Dendritic cell treated with granulocyte-macrophage colony-stimulating factor and Interleukin-4, amounts not matched to agents 40 ng/mL and 50 ng/mL, for 4 days (primary cell): ENCODE measurements around the gene SMARCC2.
"Not testable (repeated sequence)": the region's sequence is repeated elsewhere in the genome, so short reads cannot be mapped to it uniquely, and the experiment has no call there.

Experiments used
- H3K27ac Mint-ChIP-seq: one replicate; pipeline ENCODE4 v1.8.0; 2022; ENCODE audit warnings: mild to moderate bottlenecking, mixed read lengths
- H3K27me3 Mint-ChIP-seq: one replicate; pipeline ENCODE4 v1.8.0; 2022; ENCODE audit warnings: mild to moderate bottlenecking, mixed read lengths
- H3K36me3 Mint-ChIP-seq: one replicate; pipeline ENCODE4 v1.8.0; 2022; ENCODE audit warnings: low read depth, mixed read lengths
- H3K4me1 Mint-ChIP-seq: one replicate; pipeline ENCODE4 v1.8.0; 2022; ENCODE audit warnings: low read depth, mixed read lengths
- H3K4me3 Mint-ChIP-seq: one replicate; pipeline ENCODE4 v1.8.0; 2022; ENCODE audit warnings: mild to moderate bottlenecking, moderate library complexity, mixed read lengths
- H3K9me3 Mint-ChIP-seq: one replicate; pipeline ENCODE4 v1.8.0; 2022; ENCODE audit warnings: mixed read lengths
- intact Hi-C: fragments of 100-400 bp; cut with micrococcal nuclease; formaldehyde crosslinking; loops from one replicate; pipeline ENCODE4 v1.15.0; 2022

The SMARCC2 gene

DNA sequence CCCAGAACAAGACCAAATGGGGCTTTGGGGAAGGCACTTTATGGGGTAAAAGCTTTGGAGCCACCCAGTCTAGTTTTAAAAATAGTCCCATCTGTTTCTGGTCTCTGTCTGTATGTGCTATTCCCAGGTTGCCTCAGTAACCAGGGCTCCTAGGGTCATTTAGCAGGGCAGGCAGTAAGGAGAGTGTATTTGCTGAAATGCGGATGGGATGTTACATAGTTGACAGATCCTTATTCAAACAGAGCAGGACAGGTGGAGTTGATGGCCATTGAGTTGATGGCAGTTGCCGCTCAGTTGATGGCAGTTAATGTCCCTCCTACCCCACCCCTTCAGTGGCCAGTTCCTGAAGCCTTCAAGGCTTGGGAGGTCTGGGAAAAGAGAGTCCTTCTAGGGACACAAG is 66.6 kb downstream of the SMARCC2 start:
- no peak overlapping the region for H3K4me3 Mint-ChIP-seq

DNA sequence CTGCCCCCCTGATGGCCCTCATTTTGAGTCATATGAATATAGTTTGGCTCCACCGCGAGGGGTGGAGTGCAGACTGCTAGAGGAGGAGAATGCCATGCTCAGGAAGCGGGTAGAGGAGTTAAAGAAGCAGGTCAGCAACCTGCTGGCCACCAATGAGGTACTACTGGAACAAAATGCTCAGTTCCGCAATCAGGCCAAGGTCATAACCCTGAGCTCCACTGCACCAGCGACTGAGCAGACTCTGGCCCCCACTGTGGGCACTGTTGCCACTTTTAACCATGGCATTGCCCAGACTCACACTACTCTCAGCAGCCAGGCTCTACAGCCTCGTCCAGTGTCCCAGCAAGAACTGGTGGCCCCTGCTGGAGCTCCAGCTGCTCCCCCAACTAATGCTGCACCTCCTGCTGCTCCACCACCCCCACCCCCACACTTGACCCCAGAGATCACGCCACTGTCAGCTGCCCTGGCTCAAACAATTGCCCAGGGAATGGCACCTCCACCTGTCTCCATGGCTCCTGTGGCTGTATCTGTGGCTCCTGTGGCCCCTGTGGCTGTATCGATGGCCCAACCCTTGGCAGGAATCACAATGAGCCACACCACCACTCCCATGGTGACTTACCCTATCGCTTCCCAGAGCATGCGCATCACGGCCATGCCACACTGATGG is 67.9 kb downstream of the SMARCC2 start:
- Mint-ChIP-seq H3K27me3 (no peaks in the 10 kb centered on the region), H3K4me1 (peaks cover 69% of the 10 kb centered on the region), H3K9me3 (no peaks in the 10 kb centered on the region), H3K36me3 (peaks cover 74% of the 10 kb centered on the region), H3K27ac (peak overlapping the region; percentile 3), H3K4me3 (no peak overlapping the region)
- intact Hi-C loops = no loop called here

More for the DNA sequence above, 66.6 kb downstream of the SMARCC2 start:
- intact Hi-C loops = no loop called here
- Mint-ChIP-seq H3K36me3 (peaks cover 60% of the 10 kb centered on the region), H3K4me1 (peaks cover 76% of the 10 kb centered on the region), H3K27ac (no peak overlapping the region), H3K27me3 (no peaks in the 10 kb centered on the region), H3K9me3 (no peaks in the 10 kb centered on the region)

DNA sequence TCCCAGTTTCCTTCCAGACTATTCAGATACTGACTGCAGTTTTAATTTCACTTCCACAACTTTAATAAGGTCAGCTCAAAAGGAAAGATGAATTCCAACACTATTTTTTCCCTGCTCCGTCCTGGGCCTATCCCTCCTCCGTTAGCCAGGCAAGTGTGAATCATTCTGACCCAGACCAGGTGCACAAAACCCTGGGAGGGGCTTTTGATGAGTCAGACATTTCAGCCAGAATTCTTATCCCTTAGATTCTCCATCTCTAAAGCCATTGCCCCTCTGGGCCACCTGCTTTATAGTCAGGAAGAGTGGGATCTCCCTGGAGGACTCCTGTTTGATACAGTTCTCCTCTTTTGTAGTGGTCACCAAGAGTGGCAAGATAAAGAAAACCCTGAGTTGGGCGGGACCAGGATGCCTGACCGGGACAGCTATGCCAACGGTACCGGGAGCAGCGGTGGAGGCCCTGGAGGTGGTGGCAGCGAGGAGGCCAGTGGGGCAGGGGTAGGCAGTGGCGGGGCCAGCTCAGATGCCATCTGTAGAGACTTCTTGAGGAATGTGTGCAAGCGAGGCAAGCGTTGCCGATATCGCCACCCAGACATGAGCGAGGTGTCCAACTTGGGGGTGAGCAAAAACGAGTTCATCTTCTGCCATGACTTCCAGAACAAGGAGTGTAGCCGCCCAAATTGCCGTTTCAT is 69.0 kb downstream of the SMARCC2 start:
- intact Hi-C loops = no loop called here
- Mint-ChIP-seq H3K4me3 (no peak overlapping the region), H3K36me3 (peaks cover 81% of the 10 kb centered on the region), H3K27me3 (no peaks in the 10 kb centered on the region), H3K9me3 (no peaks in the 10 kb centered on the region), H3K27ac (no peak overlapping the region), H3K4me1 (peaks cover 64% of the 10 kb centered on the region)

DNA sequence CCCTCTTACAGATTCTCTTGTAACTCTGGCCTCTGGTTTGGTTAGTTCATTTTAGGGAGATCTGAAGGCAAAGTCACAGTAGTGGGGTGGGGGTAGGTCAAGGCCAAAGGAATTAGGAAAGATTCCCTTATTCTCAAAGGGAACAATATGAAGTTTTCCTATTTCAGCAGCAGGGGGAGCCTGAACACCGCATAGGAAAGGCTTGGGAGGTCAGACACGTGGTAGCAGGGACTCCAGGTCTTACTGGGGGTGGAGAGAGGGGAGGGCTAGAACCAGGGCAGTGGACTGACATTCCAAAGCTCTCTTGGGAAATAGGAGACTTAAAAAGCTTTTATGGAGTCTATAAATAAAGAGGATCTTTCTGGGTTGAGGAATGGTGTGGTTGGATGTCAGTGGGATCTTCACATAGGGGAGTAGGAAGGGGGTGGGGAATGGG is 69.9 kb downstream of the SMARCC2 start:
- Mint-ChIP-seq H3K4me1 (peaks cover 62% of the 10 kb centered on the region), H3K36me3 (peaks cover 80% of the 10 kb centered on the region), H3K27ac (peak overlapping the region; percentile 99), H3K4me3 (peak overlapping the region; percentile 94), H3K9me3 (no peaks in the 10 kb centered on the region), H3K27me3 (no peaks in the 10 kb centered on the region)
- intact Hi-C loops = loop anchor here (1.0 to 5.0 kb wide), 6 partner anchors 39 to 382 kb away; partner anchors contain the start of genes MYL6, NABP2 and RPS26

DNA sequence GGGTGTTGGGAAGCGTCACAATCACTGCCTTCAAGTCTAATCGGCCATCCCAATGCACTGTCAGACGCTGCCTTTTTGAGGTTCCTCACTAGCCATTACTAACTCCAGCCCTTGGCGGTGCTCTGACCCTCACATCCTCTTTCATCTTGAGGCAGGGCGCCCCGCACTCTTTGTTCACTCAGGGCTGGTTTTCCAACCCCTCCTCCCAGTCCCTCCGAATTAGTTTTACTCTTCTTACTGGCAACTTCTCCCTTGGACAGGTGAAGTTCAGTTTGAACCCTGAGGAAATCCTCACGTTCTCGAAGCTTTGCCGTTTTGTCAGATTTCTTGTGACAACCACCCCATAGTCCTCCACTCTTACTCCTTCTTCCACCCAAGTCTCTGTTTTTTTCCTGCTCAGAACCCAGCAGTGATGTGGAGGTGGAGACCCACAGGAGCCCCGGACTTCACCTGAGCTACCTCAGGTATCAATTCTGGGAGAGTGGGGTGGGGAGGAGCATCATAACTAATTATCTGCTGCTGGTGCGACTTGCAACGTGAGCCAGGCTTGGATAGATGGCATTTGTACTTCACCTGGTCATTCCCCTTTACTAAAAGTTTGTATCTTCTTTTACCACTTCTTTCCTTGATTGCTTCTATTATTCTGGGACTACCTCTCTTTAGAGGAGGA is 70.5 kb downstream of the SMARCC2 start:
- H3K27ac Mint-ChIP-seq = peak overlapping the region; percentile 99
- no peaks in the 10 kb centered on the region for H3K9me3 Mint-ChIP-seq
- H3K27me3 Mint-ChIP-seq = no peaks in the 10 kb centered on the region
- H3K36me3 Mint-ChIP-seq = peaks cover 77% of the 10 kb centered on the region
- peak overlapping the region; percentile 94 for H3K4me3 Mint-ChIP-seq
- intact Hi-C loops = loop anchor here (1.0 to 5.0 kb wide), 6 partner anchors 40 to 382 kb away; partner anchors contain the start of genes MYL6, NABP2 and RPS26
- peaks cover 56% of the 10 kb centered on the region for H3K4me1 Mint-ChIP-seq

DNA sequence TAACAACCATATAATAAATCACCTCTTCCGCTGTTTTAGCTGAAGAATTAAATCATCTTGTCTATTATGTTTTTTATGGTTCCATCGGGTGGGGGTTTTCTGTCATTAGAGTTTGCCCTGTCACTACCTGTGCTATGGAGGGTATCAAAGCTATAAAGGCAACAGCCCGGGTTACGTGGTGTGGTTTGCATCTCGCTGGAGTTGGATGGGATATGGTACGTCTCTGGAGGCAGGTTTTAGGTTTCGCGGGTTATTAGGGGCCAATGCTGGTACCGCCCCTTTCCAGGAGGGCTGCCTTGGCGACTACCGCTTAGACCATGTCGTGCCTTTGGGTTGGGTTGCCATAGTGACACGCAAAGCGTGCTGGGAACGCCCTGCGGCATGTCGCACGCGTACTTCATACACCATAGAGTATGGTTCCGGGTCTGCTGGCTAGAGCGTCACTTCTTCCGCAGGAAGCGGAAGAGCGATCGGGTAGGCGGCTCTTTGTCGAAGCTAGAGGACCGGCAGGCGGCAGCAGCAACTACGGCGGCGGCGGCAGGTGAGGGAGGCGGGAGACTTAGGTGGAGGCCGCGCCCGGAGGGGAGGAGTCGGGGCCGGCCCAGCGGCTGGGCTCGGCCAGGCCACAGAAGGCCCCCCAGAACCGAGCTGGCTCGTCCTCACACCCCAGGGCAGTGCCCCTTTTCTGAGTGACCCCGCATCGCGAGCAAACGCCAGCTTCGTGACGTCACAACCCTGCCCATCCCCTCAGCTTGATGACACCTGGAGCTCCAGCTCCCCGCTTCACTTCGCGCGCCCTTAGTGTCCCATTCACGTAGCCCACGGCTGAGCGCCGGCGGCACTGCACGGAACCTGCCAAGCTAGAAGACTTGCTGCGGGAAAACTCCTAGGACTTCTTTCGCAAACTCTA is 71.2 kb downstream of the SMARCC2 start, which contains the start of gene ZC3H10:
Gene ZC3H10 (plus strand): TSS at position 489 of the 910 bp plus-strand sequence. CDS start 2,297 bp downstream, outside the sequence.
- Mint-ChIP-seq H3K9me3 (no peaks in the 10 kb centered on the region), H3K27ac (peak within 1 kb of the TSS; percentile 99), H3K4me1 (peaks cover 52% of the 10 kb centered on the region), H3K27me3 (no peaks in the 10 kb centered on the region), H3K36me3 (peaks cover 77% of the 10 kb centered on the region), H3K4me3 (peak within 1 kb of the TSS; percentile 94)
- intact Hi-C loops = loop anchor here (2.0 to 5.0 kb wide), 4 partner anchors 41 to 381 kb away; partner anchors contain the start of genes MYL6 and RPS26

DNA sequence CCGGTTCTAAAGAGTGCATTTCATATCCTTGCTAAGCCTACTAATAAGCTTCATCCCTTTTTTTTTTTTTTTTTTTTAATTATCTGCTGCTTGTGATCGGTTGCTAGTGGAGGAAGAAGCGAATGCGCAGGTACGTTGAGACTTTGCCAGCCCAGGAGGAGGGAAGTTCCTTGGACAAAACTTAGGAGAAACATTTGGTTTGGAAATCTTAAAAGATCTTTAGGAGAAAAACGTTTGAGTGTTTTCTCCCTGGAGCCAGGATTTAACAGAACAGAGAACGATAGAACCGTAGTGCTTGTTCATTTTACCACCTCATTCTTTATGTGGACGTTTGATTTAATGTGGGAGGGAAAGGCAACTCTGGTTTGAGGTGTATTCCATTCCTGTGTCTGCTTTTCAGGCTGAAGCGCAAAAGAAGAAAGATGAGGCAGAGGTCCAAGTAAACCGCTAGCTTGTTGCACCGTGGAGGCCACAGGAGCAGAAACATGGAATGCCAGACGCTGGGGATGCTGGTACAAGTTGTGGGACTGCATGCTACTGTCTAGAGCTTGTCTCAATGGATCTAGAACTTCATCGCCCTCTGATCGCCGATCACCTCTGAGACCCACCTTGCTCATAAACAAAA is 72.1 kb downstream of the SMARCC2 start:
- not testable (repeated sequence) for H3K9me3 Mint-ChIP-seq, H3K27me3 Mint-ChIP-seq
- H3K4me1 Mint-ChIP-seq = peaks cover 45% of the 10 kb centered on the region
- peaks cover 85% of the 10 kb centered on the region for H3K36me3 Mint-ChIP-seq
- intact Hi-C loops = loop anchor here (5.0 kb wide), 2 partner anchors 75 to 380 kb away; partner anchors contain the start of gene RPS26
- H3K27ac Mint-ChIP-seq = peak overlapping the region; percentile 99
- H3K4me3 Mint-ChIP-seq = peak overlapping the region; percentile 94

DNA sequence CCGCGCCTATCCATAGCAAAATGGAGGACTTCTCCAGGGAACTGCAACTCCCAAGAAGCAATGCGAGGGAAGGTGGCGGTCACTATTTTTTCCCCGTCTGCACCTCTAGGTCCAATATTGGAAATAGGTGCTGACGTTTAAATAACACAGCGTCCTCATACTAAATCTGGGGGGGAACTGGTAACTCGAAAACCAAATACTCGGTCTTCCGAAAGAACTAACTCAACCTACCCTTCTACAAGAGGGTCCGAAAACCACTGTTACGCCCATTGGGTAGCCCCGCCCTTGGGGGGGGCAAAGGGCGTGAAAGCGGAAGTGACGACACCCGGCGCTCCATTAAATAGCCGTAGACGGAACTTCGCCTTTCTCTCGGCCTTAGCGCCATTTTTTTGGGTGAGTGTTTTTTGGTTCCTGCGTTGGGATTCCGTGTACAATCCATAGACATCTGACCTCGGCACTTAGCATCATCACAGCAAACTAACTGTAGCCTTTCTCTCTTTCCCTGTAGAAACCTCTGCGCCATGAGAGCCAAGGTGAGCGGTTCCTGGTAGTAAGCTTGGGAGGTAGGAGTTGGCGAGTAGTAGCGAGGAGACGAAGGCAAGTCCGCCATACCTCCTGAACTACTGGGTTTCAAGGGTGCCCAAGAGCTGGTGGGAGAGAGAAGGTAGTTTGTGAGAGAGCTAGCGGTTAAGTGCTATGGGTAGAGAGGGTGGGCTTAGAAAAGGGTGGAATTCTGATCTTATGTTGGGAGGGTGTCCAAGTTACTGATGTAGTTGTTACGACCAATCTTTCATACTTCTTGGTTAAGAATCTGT is 72.8 kb downstream of the SMARCC2 start, which contains the start of gene RPL41:
Gene RPL41 (plus strand): TSS at position 367 of the 815 bp plus-strand sequence.
- Mint-ChIP-seq H3K4me1 (peaks cover 37% of the 10 kb centered on the region), H3K36me3 (peaks cover 85% of the 10 kb centered on the region), H3K27me3 (no peaks in the 10 kb centered on the region), H3K9me3 (no peaks in the 10 kb centered on the region), H3K4me3 (peak within 1 kb of the TSS; percentile 94), H3K27ac (peak within 1 kb of the TSS; percentile 99)
- intact Hi-C loops = loop anchor here (1.0 to 5.0 kb wide), 3 partner anchors 12 to 379 kb away; partner anchors contain the start of genes PA2G4 and RPS26

DNA sequence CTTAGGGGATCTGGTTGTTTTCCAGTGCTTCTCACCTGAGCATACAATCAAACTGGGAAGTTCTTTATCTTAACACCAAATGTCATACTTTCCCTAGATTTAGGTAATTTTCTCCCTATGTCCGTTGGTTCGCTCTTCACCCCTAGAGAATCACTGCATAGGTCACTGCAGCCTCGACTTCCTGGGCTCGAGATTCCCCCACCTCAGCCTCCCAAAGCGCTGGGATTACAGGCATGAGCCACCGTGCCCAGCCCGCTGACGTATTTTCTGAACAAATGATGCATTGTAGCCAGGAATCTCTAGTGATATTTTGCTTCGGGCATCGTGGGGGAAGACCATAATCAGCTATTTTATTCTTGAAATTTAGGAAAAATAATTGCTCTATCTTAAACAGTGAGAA is 74.0 kb downstream of the SMARCC2 start:
- intact Hi-C loops = loop anchor here (5.0 kb wide), 2 partner anchors 73 to 378 kb away; partner anchors contain the start of gene RPS26
- Mint-ChIP-seq H3K27ac (peak overlapping the region; percentile 99), H3K27me3 (no peaks in the 10 kb centered on the region), H3K4me1 (peaks cover 27% of the 10 kb centered on the region), H3K9me3 (no peaks in the 10 kb centered on the region), H3K36me3 (peaks cover 85% of the 10 kb centered on the region), H3K4me3 (peak overlapping the region; percentile 94)

DNA sequence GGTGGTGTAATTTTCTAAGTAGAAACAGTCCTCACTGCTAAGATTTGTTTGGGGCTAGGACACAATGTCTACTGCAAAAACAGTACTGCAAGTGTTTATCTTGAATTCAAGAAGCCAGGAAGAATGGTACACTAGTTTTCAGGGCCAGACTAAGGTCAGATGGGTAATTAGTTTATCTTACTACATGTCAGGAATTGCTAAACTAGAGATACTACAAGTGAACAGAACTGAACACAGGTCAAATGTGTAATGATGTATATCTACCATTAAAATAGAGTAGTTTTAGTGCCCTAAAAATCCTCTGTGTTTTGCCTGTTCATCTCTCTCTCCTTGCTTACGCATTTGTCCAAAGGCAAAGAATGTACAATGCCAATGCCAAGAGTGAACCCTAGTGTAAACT is 75.2 kb downstream of the SMARCC2 start:
- intact Hi-C loops = no loop called here
- H3K9me3 Mint-ChIP-seq = no peaks in the 10 kb centered on the region
- peaks cover 16% of the 10 kb centered on the region for H3K4me1 Mint-ChIP-seq
- H3K36me3 Mint-ChIP-seq = peaks cover 85% of the 10 kb centered on the region
- H3K27me3 Mint-ChIP-seq = no peaks in the 10 kb centered on the region
- H3K4me3 Mint-ChIP-seq = no peak overlapping the region
- H3K27ac Mint-ChIP-seq = peak overlapping the region; percentile 29
